GM10847 (cell line): ENCODE data around the gene MAML3.

ENCODE experiments used
- POLR2A ChIP-seq: IDR thresholded peaks from 2 replicates; pipeline ENCODE4 v1.6.1; 2011; ENCODE audit not compliant: insufficient read length; ENCODE audit errors: extremely low read depth

MAML3 gene

GRCh38 chr4:139913398-139913990 lies 240.5 kb downstream of the MAML3 start:
- TF ChIP-seq POLR2A: no peak

- TF ChIP-seq POLR2A: no peak
These were observed 241.5 kb downstream of the MAML3 start for GRCh38 chr4:139912445-139912844.

DNA sequence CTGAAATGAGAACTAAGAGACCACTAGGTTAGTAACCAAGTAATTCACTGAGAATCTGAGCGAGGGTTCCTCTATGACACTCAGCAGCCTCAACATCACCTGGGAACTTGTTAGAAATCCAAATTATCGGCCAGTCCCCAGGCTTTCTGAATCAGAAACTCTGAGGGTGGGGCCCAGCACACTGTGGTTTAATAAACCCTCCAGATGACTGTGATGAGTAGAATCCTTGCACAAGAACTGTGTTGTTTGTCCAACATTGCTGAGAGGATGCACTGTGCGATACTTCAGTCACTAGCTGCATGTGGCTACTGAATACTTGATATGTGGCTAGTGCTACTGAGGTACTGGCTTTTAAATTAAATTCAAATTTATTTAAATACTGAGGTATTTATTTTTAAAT lies 243.9 kb downstream of the MAML3 start:
- no peak for TF ChIP-seq POLR2A

DNA sequence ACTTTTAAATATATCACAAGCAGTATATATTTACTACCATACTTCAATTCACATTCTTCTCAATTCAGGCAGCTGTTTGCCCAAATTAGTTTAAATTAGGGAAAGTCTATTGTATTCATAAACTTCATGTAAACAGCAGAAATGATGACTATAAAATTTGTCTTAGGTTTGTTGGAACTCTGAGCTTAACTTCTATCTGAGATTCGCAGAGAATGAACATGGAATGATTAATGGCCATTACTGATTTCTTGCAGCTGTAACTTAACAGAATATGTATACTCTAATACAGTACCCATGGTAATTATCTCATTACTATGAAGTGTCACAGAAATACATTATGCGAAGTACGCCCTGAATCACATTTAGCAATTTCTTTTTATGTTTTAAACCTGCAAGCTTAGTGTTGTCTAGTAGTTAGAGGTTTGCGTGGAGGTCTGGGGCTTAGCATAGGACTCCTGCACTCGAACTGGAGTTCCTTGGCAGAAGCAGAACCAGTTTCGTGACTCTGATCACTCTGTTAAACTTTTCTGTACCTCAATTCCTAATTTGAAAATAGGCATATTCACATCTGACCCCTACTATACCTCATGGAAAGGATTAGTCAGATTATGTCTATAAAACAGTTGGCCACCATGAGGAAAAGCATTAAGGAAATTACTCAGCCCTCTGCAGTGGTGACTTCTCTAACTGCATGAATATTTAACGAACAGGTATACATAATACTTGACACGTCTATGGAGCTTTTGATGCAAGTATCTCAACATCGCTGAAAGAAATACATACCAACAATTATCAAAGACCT lies 245.1 kb downstream of the MAML3 start:
- no peak for TF ChIP-seq POLR2A

GRCh38 chr4:139907001-139907809 lies 246.8 kb downstream of the MAML3 start:
- no peak for TF ChIP-seq POLR2A

- no peak for TF ChIP-seq POLR2A
These were observed 248.5 kb downstream of the MAML3 start for GRCh38 chr4:139905489-139905888.

DNA sequence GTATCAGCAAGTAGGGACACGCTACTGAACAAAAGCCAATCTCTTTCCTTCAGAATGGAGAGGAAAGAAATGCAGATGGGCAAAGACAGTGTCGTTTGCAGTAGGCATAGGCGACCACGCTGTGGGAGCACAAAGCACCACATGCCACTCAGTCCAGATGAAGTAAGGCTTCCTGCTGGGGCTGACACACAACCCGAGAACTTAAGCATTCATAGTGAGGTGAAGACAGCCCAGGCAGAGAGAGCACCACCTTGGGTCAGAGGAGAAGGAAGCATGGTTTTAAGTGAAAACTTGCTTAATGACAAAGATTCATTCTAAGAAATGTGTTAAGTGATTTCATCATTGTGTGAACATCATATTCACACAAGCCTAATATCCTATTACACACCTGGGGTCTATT lies 249.6 kb downstream of the MAML3 start:
- TF ChIP-seq POLR2A: no peak

- TF ChIP-seq POLR2A: no peak
These were observed 250.1 kb downstream of the MAML3 start for GRCh38 chr4:139903845-139904244.

DNA sequence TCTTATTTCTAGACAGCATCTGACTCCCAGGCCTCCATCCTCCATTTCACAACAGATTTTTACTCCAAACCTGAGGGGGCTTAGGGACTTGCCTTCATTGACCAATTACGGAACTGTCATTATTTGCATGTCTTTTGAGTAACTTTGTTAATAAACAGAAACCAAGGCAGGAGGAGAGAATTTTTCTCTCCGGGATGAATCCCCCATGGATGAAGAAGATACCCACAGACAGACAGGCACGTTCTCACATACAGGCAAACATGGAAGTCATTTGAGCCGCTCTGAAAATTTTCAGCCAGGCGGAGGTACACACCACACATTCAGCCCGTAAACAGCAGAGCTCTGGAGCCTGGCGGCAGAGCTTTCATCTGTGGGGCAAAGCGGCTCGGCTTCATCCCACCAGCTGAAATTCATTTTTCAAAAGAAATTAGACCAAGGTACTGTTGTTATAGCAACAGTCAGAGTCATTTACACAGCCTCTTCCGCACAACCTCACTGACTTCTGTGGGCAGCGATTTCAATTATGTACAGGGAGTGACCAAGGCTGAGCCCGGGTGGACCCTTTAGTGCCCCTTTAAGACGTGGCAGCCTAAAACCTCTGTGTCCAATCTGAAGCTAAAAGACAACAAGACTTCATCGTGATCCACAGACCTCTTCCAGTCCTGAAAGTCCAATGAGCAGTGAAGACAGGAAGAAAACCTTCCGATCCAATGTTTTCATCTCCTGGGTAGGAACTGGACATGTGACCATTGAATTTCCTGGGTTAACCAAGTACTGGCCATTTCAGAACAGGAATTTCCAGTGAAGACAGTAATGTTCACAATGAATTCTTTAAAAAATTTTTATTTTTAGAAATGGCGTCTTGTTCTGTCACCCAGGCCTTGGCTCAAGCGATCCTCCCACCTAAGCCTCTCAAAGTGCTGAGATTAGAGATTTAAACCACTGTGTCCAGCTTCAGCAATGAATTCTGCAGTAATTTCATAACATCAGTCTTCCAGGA lies 251.4 kb downstream of the MAML3 start:
- no peak for TF ChIP-seq POLR2A

DNA sequence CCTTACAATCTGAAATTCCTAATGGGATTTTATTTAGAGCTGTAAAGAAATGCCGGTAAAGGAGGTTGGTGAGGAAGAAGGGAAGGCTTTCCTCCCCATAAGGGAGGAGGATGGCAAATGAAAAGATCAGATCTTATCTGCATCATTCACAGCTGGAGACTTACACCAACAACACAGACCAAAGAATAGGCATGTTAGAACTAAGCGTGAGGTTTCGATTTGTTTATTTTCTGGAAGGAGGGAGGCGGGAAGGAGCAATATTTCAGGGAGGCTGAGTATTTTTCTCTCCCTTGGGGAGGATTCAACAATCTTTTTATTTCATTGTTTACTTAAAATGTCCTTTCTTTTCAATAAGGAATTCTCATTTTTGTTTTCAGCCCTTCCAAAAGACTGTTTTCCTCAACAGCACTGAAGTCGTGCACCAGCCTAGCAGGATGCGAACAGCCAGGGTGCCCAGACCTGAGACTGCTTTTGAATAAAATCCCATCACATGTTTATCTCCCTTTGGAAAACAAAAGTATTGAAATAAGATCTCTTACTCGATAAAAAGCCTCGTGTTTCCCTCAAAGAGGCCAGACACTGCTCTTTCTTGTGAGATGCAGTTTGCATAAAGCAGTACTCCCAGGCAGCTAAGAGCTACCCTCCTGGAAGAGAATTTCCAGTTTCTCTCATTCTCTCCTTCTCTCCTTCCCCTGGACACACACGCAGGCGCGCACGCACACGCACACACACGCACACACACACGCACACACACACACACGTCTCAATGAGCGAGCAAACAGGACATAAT lies 252.3 kb downstream of the MAML3 start:
- no peak for TF ChIP-seq POLR2A

DNA sequence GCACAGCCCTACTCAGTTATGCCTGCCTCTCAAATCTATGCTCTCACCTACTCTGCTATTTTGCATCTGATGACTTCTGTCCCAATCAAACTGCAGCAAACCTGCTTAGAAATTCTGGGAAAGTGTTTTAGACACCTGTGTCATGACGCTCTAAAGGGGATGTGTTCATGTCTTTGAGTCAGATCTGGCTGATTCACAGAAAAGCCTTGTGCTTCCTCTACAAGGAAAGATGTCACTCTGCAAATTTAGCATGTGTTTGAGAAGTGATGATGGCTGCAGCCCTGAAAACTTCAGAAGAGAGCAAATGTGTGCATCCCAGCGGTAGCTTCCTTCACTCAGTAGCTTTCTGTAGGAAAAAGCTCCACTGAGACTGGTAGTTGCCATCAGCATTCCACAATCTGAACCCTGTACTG lies 253.0 kb downstream of the MAML3 start:
- no peak for TF ChIP-seq POLR2A

GRCh38 chr4:139899346-139899745 lies 254.6 kb downstream of the MAML3 start:
- TF ChIP-seq POLR2A: no peak

DNA sequence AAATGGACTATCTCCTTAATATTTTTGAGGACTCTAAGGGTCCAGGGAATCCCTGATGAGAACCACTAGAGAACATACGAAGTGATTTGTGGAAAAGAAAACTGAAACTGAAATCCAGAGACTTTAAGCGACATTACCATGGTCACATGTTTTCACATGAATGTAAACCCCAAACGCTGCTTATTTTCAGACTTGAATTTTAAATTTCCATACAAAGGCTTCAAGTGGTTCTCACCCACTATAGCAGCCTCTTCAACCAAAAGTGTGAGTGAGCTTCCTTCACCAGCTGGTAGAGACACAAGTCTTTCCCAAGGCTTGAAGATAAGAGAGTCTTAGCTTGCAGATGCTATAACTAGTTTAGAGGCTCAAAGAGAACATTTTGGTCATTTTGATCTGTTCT lies 255.7 kb downstream of the MAML3 start:
- TF ChIP-seq POLR2A: no peak

DNA sequence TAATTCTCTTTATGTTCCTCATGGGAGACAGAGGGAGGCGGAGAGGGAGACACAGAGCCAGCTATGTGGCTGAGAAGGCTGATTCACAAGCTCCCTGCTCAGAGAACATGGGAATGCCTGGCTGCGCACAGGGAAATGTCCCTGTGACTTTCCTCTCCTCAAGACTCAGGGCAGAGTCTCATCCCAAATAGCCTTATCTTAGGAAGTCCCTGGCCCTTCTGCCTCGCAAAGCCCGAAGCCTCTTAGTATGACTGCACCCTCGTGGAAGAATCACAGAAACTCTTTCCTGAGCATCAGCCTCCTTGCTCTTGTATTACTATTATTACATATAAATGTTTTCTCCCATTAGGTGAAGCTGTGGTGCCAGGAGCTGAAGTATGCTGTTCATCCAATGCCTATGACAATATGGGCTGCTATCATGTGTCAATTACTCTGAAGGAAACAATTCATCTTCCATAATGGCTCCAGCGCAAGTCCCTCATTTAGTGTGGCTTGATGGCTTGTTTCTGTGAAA lies 257.8 kb downstream of the MAML3 start:
- no peak for TF ChIP-seq POLR2A
